NCI-H146 (cell line): ENCODE data around the gene CYSLTR2.

ENCODE experiments used
- DNase-seq: peaks from one replicate; lab custom pipeline; 2025; lab: John Stamatoyannopoulos, UW

Gene CYSLTR2

DNA sequence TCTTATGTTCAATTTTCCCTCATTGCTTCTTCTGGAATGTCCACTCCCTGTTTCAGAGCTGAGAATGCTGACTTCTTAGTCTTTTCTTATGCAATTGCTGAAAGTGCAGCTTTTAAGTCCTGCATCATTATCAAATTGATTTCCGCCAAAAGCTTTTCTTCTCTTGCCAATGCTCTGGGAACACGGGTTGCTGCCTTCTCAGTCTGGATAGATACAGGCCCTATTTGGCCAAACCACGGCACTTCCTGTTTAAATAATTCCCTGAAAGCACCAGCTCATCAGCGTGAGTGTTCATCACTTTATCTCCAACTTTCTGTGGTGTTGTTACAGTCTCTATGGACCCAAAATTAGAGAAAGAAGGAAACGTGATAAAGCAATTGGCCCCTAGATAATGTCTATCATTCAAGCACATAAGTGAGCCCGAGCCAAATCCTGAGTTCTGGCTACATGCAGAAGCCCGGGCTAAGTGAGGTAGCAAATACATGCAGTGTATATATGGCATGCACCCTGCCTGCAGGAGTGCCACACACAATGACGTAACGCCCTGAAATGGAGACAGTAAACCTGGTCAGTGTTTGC lies 85.7 kb downstream of the CYSLTR2 start:
- no peak for DNase-seq

DNA sequence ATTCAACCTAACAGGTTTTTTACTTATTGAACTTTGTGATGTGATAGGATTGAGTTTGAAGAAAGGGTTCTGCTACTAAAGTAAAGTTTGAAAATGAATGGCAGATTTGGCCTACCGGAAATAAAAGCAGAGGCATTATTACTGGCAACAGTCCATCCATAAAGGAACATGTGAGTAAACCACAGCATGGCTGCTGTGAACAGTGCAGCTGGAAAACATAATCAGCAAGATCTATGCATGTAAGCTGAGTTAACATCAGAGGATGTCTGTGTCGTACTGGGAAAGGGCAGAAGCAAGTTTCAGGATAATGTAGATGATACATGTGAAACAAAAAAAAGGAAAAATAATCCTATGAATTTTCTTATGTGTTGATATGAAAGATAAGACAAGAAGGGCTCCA lies 87.6 kb downstream of the CYSLTR2 start:
- no peak for DNase-seq

DNA sequence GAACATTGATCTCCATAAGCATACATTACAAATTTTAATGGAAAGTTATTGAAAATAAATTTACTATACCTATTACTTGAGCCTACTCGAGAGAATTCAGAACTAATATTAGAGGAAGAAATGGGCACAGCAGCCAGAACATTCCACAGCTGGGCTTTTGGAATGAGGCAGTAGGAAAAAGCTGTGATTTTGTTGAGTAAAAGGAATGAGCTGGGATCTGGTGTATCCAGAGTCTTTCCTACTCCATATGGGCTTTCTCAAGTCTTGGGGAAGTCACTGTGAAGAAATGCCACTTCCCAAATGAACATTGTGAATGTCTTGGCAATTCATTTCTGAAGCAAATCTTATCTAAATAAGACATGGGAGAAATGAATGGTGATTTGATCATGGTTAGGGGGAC lies 93.1 kb downstream of the CYSLTR2 start:
- DNase-seq: no peak

DNA sequence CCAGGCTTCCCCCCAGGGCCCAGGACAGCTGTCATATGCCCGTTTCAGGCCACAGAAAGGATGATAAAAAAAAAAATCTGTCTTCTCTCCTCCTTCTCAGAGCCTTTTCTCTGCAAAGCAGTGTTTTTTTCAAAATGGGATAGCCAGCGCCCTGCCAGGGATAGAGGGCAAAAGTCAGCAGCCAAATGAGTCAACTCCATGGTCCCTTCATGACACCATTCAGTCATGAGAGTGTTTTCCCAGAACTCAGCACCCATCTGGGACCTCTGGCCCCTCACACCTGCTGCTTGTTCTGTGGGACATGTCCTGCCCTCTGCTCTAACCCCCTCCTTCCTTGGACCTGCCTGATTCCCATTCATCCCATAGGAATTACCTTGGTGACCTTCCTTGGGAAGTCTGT lies 95.0 kb downstream of the CYSLTR2 start:
- DNase-seq: no peak

DNA sequence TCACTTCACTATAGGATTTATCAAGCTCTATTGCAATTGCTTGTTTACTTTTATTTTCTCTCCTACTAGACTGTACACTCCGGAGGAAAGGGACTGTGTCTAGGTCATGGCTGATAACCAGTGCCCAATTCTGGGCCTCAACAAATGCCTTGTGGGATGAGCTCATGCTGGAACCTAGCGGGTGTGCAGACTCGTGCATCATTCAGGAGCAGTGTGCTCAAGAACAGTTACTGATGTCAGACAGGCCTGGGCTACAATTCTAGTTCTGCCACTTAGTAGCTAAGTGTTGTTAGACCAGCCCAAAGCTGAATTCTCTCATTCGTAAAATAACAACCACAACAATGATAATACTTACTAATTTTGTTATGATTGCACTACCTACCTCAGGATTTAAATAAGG lies 95.4 kb downstream of the CYSLTR2 start:
- DNase-seq: no peak

DNA sequence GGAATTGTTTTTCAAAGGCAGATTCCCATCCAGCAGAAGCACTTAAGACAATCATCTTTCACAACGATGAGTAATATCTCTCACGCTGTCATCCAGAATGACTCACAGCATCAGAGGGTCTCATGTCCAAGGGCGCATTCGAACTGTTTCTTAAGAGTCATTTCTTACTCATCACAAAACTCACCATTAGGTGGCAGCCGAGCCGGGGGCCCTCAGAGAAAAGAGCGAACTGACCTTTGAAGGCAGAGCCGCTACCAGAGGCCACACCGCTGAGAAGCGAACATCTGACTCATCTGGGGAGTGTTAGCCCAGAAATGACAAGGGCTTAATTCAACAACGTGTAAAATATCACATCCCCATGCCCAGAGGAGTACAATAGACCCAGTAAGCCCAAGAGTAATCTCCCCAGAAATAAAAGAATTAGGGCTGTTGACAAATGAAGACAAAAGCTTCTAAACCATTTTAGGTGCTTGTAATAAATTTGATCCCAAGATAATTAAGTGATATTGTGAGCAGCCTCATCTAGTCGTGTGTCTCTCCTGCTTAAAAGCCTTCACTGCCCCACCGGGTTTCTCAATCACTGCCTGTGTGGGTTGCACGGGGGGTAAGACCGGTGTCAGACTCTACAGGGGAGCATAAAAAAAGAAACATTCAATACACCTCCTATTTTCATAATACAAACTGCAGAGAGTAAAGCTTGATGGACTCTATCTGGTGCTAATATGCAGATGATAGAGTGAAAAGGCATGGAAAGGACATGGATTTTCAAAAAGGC lies 96.2 kb downstream of the CYSLTR2 start:
- DNase-seq: peak; percentile 33

DNA sequence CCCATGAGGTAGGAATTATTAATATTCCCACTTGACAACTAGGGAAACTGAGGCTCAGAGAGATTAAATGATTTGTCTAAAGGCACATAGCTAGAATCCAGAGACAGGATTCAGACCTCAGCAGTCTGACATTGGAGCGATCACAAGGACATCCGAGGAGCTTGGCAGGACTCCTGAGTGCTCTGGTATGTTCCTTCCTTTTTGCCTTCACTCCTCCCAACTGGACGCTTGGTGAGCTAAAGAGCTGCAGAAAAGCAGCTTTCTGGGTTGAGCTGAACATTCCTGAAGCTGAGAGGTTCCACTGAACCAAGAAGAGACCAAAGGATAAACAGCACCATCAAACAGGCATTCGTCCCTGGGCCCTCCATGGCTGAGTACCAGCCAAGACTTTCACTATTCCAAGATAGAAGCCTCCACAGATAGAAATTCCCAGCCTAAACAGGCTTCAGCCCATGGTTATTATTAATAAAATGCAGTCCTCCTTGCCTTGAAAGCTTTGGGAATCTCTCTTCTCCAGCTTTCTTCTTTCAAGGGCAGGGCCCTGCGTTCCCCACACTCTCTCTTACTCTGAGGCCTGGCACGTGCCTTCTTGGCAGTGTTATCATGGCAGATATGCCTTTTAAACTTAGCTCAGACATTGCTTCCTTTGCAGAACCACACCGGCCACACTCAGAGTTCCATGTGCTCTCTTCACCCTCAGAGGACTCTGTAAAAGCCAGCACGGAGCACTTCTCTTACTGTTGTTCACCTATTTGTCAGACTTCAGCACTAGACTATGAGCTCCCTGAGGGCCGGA lies 97.1 kb downstream of the CYSLTR2 start:
- DNase-seq: no peak

DNA sequence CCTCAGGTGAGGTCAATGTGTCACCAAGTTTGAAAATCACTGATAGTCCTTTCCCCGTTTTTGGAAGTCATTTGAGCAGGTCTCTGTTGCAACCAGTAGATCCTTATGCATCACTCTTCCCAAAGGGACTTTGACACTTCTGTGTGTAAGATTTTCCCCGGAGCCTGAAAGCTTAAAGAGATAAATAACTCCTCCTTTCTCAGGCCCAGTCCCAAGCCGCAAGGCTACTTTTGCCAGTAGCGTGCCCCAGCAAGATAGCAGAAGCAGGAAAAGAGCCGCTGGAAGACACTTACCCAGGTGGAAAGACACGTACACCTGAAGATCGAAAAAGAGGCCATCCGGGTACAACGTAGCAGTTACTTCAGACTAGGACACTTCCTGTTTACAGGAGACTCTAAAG lies 106.9 kb downstream of the CYSLTR2 start:
- no peak for DNase-seq
